ENCODE data around the gene BTNL3. TPM values are rescaled to one million over a fixed set of nuclear protein-coding genes. Genes with fewer than 3 reads are reported as not detected.
A peak's percentile ranks its signal among the peaks of the same experiment; 100 is the strongest.

BTNL3 gene
- total and polyA plus RNA-seq, 9 of the 15 experiments (the other 6 are each of a cell fraction or from before 2014, with no cell fraction given): 0.03 to 0.44 (median 0.04) TPM; not detected in 4

DNA sequence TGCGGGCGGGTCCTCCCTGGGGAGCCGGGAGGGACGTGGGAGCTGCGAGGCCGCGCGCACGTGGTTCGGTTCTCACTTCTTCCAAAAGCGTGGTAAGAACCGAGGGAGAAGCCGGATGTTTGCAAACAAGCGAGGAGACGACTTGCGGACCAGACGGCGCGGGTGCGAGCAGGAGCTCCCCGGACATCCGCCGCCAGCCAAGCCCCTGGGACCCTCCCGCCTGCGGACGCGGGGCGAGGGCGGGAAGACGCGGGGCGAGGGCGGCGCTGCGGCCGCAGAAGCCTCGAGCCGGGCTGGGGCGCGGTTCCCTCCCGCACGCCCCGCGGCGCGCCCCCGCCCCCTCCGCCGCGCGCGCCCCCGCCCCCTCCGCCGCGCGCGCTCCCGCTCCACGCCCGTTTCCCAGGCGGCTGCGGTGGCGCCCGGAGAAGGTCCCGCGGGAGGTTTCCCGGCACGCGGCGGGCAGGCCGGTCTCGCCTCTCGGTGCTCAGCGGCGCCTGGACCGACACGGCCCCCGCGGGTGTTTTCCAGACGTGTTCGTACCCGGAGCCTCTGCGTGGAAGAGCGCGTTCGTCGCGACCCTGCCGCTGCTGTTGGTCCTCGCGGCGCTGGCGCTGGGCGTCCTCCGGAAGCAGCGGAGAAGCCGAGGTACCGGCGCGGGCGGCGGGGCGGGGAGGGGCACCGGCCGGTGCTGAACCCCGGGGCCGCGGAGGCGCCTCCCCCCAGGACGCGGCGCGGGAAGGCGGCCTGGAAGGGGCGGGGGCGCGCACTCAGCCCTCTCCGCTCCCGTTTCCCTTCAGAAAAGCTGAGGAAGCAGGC lies 64.2 kb downstream of the BTNL3 start (continued):
- TF ChIP-seq, protein P1, sequence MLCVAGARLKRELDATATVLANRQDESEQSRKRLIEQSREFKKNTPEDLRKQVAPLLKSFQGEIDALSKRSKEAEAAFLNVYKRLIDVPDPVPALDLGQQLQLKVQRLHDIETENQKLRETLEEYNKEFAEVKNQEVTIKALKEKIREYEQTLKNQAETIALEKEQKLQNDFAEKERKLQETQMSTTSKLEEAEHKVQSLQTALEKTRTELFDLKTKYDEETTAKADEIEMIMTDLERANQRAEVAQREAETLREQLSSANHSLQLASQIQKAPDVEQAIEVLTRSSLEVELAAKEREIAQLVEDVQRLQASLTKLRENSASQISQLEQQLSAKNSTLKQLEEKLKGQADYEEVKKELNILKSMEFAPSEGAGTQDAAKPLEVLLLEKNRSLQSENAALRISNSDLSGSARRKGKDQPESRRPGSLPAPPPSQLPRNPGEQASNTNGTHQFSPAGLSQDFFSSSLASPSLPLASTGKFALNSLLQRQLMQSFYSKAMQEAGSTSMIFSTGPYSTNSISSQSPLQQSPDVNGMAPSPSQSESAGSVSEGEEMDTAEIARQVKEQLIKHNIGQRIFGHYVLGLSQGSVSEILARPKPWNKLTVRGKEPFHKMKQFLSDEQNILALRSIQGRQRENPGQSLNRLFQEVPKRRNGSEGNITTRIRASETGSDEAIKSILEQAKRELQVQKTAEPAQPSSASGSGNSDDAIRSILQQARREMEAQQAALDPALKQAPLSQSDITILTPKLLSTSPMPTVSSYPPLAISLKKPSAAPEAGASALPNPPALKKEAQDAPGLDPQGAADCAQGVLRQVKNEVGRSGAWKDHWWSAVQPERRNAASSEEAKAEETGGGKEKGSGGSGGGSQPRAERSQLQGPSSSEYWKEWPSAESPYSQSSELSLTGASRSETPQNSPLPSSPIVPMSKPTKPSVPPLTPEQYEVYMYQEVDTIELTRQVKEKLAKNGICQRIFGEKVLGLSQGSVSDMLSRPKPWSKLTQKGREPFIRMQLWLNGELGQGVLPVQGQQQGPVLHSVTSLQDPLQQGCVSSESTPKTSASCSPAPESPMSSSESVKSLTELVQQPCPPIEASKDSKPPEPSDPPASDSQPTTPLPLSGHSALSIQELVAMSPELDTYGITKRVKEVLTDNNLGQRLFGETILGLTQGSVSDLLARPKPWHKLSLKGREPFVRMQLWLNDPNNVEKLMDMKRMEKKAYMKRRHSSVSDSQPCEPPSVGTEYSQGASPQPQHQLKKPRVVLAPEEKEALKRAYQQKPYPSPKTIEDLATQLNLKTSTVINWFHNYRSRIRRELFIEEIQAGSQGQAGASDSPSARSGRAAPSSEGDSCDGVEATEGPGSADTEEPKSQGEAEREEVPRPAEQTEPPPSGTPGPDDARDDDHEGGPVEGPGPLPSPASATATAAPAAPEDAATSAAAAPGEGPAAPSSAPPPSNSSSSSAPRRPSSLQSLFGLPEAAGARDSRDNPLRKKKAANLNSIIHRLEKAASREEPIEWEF (CRISPR knock-in tag; IDR thresholded peaks at IDR 0.05): no peak; the same call in 1 of the 2 replicates
- no peak for TF ChIP-seq ZNF217 (CRISPR knock-in tag; IDR thresholded peaks at IDR 0.05)
- TF ChIP-seq, protein P2, sequence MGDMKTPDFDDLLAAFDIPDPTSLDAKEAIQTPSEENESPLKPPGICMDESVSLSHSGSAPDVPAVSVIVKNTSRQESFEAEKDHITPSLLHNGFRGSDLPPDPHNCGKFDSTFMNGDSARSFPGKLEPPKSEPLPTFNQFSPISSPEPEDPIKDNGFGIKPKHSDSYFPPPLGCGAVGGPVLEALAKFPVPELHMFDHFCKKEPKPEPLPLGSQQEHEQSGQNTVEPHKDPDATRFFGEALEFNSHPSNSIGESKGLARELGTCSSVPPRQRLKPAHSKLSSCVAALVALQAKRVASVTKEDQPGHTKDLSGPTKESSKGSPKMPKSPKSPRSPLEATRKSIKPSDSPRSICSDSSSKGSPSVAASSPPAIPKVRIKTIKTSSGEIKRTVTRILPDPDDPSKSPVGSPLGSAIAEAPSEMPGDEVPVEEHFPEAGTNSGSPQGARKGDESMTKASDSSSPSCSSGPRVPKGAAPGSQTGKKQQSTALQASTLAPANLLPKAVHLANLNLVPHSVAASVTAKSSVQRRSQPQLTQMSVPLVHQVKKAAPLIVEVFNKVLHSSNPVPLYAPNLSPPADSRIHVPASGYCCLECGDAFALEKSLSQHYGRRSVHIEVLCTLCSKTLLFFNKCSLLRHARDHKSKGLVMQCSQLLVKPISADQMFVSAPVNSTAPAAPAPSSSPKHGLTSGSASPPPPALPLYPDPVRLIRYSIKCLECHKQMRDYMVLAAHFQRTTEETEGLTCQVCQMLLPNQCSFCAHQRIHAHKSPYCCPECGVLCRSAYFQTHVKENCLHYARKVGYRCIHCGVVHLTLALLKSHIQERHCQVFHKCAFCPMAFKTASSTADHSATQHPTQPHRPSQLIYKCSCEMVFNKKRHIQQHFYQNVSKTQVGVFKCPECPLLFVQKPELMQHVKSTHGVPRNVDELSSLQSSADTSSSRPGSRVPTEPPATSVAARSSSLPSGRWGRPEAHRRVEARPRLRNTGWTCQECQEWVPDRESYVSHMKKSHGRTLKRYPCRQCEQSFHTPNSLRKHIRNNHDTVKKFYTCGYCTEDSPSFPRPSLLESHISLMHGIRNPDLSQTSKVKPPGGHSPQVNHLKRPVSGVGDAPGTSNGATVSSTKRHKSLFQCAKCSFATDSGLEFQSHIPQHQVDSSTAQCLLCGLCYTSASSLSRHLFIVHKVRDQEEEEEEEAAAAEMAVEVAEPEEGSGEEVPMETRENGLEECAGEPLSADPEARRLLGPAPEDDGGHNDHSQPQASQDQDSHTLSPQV (IDR thresholded peaks at IDR 0.05): peak; percentile 96
- TF ChIP-seq OTX1 (CRISPR knock-in tag; IDR thresholded peaks at IDR 0.05): peak; percentile 69; the same call in 1 of the 2 replicates
- TF ChIP-seq SRSF3 (IDR thresholded peaks at IDR 0.05; ENCODE audit: insufficient read depth, low read length): no peak
- no peak for TF ChIP-seq CBFA2T3 (IDR thresholded peaks at IDR 0.05)
- TF ChIP-seq, protein P3, sequence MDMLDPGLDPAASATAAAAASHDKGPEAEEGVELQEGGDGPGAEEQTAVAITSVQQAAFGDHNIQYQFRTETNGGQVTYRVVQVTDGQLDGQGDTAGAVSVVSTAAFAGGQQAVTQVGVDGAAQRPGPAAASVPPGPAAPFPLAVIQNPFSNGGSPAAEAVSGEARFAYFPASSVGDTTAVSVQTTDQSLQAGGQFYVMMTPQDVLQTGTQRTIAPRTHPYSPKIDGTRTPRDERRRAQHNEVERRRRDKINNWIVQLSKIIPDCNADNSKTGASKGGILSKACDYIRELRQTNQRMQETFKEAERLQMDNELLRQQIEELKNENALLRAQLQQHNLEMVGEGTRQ (CRISPR knock-in tag; IDR thresholded peaks at IDR 0.05): peak; percentile 57
- TF ChIP-seq, protein P4, sequence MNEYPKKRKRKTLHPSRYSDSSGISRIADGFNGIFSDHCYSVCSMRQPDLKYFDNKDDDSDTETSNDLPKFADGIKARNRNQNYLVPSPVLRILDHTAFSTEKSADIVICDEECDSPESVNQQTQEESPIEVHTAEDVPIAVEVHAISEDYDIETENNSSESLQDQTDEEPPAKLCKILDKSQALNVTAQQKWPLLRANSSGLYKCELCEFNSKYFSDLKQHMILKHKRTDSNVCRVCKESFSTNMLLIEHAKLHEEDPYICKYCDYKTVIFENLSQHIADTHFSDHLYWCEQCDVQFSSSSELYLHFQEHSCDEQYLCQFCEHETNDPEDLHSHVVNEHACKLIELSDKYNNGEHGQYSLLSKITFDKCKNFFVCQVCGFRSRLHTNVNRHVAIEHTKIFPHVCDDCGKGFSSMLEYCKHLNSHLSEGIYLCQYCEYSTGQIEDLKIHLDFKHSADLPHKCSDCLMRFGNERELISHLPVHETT (CRISPR knock-in tag; conservative IDR thresholded peaks at IDR 0.05 in 1 of 2, IDR thresholded peaks at IDR 0.05 in 1 of 2): peak in 1 of 2 experiments; percentile 91; a peak in 2 of 4 replicates
- TF ChIP-seq, protein P5, sequence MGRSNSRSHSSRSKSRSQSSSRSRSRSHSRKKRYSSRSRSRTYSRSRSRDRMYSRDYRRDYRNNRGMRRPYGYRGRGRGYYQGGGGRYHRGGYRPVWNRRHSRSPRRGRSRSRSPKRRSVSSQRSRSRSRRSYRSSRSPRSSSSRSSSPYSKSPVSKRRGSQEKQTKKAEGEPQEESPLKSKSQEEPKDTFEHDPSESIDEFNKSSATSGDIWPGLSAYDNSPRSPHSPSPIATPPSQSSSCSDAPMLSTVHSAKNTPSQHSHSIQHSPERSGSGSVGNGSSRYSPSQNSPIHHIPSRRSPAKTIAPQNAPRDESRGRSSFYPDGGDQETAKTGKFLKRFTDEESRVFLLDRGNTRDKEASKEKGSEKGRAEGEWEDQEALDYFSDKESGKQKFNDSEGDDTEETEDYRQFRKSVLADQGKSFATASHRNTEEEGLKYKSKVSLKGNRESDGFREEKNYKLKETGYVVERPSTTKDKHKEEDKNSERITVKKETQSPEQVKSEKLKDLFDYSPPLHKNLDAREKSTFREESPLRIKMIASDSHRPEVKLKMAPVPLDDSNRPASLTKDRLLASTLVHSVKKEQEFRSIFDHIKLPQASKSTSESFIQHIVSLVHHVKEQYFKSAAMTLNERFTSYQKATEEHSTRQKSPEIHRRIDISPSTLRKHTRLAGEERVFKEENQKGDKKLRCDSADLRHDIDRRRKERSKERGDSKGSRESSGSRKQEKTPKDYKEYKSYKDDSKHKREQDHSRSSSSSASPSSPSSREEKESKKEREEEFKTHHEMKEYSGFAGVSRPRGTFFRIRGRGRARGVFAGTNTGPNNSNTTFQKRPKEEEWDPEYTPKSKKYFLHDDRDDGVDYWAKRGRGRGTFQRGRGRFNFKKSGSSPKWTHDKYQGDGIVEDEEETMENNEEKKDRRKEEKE (IDR thresholded peaks at IDR 0.05; ENCODE audit: borderline replicate concordance in 1 of 2, control insufficient read depth in 1 of 2, low read depth in 2 of 2, low read length in 1 of 2): no peak
- TF ChIP-seq CHD2 (IDR thresholded peaks at IDR 0.05; ENCODE audit: low read depth, low read length): no peak
